ENCODE data around the gene ST6GAL1.
A peak's percentile ranks its signal among the peaks of the same experiment; 100 is the strongest.
"Not testable (repeated sequence)": the region's sequence is repeated elsewhere in the genome, so short reads cannot be mapped to it uniquely, and the experiment has no call there.

Gene ST6GAL1

DNA sequence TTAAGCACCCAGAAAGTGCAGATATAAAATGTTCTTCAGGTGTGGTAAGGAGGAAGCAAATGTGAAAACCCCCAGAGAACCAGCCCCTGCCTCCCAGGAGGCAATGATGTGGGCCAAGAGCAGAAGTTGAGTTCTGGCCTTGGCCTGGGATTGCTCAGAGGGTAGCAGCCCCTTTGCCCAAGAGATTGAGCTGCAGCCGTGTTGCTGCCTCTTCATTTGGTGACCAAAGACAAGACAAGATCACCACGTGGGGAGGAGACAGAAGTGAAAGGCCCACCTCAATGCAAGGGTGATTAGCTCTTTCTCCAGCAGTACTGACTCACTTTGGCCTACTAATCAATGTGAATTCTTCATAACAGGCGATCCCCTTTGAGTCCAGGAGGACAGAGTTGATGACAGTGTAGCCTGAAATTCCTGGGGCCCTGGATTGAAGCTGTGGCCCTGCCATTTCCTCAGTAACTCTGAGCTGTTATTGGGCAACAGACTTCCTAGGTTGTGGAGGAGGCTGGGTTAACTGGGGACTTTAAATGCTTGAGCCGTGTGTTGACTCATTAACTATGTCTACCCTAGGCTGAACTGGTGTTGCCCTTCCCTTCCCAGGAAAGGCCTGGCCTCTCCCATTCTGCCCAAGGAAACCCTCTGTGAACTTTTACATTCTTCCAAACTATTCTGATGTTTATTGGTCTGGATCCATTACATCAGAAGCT, 86.5 kb downstream of the ST6GAL1 start:
- H3K27me3 Mint-ChIP-seq, result no peaks in the 10 kb centered on the region
- peaks cover 8% of the 10 kb centered on the region for H3K36me3 Mint-ChIP-seq (ENCODE audit: low read depth)
- DNase-seq (no peak), ATAC-seq (peak; percentile 22)
- peak overlapping the region; percentile 71 for H3K27ac Mint-ChIP-seq
- no peaks in the 10 kb centered on the region for H3K9me3 Mint-ChIP-seq
- H3K4me1 Mint-ChIP-seq, result peaks cover 83% of the 10 kb centered on the region
- H3K4me3 Mint-ChIP-seq, result no peak overlapping the region

- Mint-ChIP-seq H3K27ac (peak overlapping the region; percentile 41), H3K9me3 (no peaks in the 10 kb centered on the region), H3K36me3 (ENCODE audit: low read depth) (peaks cover 15% of the 10 kb centered on the region), H3K4me3 (no peak overlapping the region), H3K4me1 (peaks cover 83% of the 10 kb centered on the region), H3K27me3 (no peaks in the 10 kb centered on the region)
- DNase-seq (no peak), ATAC-seq (no peak)
These were observed 87.3 kb downstream of the ST6GAL1 start for GRCh38 chr3:187017511-187018230.

DNA sequence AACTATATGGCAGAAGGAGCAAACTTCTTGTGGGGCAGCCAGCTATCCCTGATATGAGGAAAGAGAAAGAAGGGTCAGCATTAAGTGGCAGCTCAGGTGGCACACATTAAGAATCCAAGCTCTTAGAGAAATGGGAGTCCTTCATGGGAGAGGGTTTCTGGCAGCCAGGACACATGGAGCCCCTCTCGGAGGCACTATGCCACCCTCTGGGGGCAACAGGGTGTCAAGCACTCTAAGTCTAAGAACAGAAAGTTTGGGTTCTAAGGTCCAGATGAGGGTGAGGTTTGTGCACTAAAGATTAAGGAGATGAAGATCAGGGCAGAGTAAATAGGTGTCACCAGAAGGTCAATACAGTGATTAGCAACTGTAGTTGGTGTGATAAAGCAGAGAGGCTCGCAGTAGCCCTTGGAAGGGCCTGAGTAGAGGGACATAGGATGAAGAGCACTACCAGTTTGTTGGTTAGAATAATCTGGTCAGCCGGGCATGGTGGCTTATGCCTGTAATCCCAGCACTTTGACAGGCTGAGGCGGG, 89.3 kb downstream of the ST6GAL1 start:
- DNase-seq (no peak), ATAC-seq (no peak)
- no peaks in the 10 kb centered on the region for H3K9me3 Mint-ChIP-seq
- peak overlapping the region; percentile 31 for H3K27ac Mint-ChIP-seq
- no peaks in the 10 kb centered on the region for H3K27me3 Mint-ChIP-seq
- no peak overlapping the region for H3K4me3 Mint-ChIP-seq
- H3K36me3 Mint-ChIP-seq (ENCODE audit: low read depth), result peaks cover 22% of the 10 kb centered on the region
- H3K4me1 Mint-ChIP-seq, result peaks cover 77% of the 10 kb centered on the region

DNA sequence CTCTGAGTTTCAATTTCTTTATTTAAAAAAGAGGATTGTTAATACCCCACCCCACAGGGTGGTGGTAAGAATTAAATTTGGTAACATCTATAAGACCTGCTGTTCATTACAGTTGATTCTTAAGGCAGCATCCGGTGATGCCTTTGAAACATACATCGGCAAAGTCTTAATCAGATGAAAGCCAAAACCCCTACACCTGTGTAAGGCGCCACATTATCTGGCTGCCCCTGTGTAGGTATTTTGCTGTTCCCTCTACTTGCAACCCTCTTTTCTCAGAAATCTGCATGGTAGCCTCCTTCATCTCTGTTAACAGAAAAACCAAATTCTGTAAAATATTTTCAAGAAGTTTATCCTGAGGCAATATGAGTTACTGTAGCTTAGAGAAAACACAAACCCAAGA, 90.0 kb downstream of the ST6GAL1 start:
- DNase-seq (no peak), ATAC-seq (no peak)
- H3K27ac Mint-ChIP-seq, result peak overlapping the region; percentile 63
- peaks cover 20% of the 10 kb centered on the region for H3K36me3 Mint-ChIP-seq (ENCODE audit: low read depth)
- H3K27me3 Mint-ChIP-seq, result no peaks in the 10 kb centered on the region
- peaks cover 77% of the 10 kb centered on the region for H3K4me1 Mint-ChIP-seq
- no peaks in the 10 kb centered on the region for H3K9me3 Mint-ChIP-seq
- H3K4me3 Mint-ChIP-seq, result no peak overlapping the region

DNA sequence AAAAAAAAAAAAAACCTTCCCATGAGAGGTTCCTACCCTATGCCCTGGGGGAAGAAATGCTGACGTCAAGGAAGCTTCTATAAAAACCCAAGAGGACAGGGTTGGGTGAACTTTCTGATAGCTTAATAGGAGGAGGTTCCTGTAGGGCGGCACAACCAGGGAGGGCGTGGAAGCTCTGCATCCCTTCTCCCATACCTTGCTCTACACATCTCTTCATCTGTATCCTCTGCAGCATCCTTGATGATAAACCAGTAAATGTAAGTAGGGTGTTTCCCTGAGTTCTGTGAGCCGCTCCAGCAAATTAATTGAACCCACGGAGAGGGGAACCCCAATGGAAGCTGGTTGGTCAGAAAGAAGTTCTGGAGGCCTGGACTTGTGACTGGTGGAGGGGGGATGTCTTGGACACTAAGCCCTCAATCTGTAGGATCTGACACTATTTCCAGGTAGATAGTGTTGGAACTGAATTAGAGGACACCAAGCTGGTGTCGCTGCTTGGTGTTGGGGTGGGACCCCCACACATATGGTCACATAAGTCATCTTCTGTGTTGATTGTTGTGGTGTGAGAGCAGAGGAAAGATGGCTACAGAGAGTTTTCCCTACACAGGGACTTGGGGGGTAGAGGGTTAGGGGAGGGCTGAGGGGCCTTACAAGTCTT, 91.5 kb downstream of the ST6GAL1 start:
- Mint-ChIP-seq H3K27ac (peak overlapping the region; percentile 63), H3K4me3 (peak overlapping the region; percentile 70), H3K9me3 (no peaks in the 10 kb centered on the region), H3K36me3 (ENCODE audit: low read depth) (peaks cover 17% of the 10 kb centered on the region), H3K27me3 (no peaks in the 10 kb centered on the region), H3K4me1 (peaks cover 76% of the 10 kb centered on the region)
- ATAC-seq (no peak), DNase-seq (no peak)

GRCh38 chr3:187022403-187023029, 92.2 kb downstream of the ST6GAL1 start:
- Mint-ChIP-seq H3K27me3 (no peaks in the 10 kb centered on the region), H3K36me3 (ENCODE audit: low read depth) (peaks cover 18% of the 10 kb centered on the region), H3K4me1 (peaks cover 76% of the 10 kb centered on the region), H3K27ac (peak overlapping the region; percentile 63), H3K4me3 (peak overlapping the region; percentile 70), H3K9me3 (no peaks in the 10 kb centered on the region)
- no peak for DNase-seq
- no peak for ATAC-seq

DNA sequence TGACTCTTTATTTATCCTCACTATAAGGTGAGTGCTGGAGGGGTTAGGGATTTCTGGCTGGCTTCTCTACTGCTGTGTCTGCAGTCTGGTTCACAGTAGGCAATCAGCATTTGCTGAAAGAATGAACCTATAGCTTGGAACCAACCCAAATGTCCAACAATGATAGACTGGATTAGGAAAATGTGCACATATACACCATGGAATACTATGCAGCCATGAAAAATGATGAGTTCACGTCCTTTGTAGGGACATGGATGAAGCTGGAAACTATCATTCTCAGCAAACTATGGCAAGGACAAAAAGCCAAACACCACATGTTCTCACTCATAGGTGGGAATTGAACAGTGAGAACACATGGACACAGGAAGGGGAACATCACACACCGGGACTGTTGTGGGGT, 93.0 kb downstream of the ST6GAL1 start:
- H3K27me3 Mint-ChIP-seq, H3K9me3 Mint-ChIP-seq, DNase-seq, ATAC-seq: not testable (repeated sequence)
- peaks cover 78% of the 10 kb centered on the region for H3K4me1 Mint-ChIP-seq
- peaks cover 24% of the 10 kb centered on the region for H3K36me3 Mint-ChIP-seq (ENCODE audit: low read depth)
- H3K27ac Mint-ChIP-seq, result peak overlapping the region; percentile 63
- peak overlapping the region; percentile 22 for H3K4me3 Mint-ChIP-seq

DNA sequence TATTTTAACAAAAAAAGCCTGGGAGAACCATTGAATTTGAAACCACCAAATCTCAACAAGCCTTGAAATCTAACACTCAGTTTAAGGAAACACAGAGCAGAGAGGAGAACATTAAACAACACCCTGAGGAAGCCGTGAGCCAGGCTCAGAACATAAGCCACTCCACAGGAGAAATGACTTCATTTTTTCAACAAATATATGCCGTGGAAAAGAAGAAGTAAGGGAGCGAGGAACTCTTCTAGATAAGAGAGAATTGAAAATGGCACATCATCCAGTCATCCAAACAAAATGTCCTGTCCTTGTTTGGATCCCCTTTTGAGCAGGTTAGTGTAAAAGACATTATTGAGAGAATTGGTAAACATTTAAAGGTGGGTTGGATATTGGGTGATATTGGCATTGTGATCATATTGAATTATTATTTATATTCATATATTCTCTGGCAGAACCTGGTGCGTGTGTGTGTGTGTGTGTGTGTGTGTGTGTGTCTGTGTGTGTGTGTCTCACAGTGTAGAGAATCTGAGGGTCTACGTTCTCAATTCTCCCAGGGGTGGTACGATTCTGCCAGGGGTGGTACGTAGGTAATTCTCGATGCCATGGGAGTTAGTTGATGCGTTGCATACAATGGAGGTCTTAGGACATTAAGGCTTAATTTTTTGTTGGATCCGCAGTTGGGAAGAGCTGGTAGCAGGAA, 94.4 kb downstream of the ST6GAL1 start:
- peak overlapping the region; percentile 87 for H3K4me3 Mint-ChIP-seq
- no peaks in the 10 kb centered on the region for H3K9me3 Mint-ChIP-seq
- H3K27me3 Mint-ChIP-seq, result no peaks in the 10 kb centered on the region
- H3K4me1 Mint-ChIP-seq, result peaks cover 80% of the 10 kb centered on the region
- H3K36me3 Mint-ChIP-seq (ENCODE audit: low read depth), result peaks cover 35% of the 10 kb centered on the region
- ATAC-seq (no peak), DNase-seq (no peak)
- H3K27ac Mint-ChIP-seq, result peak overlapping the region; percentile 98

- Mint-ChIP-seq H3K36me3 (ENCODE audit: low read depth) (peaks cover 40% of the 10 kb centered on the region), H3K4me3 (peak overlapping the region; percentile 87), H3K4me1 (peaks cover 80% of the 10 kb centered on the region), H3K9me3 (no peaks in the 10 kb centered on the region), H3K27me3 (no peaks in the 10 kb centered on the region), H3K27ac (peak overlapping the region; percentile 98)
- DNase-seq (peak; percentile 61), ATAC-seq (peak; percentile 91)
These were observed 94.9 kb downstream of the ST6GAL1 start for GRCh38 chr3:187025254-187025655.

DNA sequence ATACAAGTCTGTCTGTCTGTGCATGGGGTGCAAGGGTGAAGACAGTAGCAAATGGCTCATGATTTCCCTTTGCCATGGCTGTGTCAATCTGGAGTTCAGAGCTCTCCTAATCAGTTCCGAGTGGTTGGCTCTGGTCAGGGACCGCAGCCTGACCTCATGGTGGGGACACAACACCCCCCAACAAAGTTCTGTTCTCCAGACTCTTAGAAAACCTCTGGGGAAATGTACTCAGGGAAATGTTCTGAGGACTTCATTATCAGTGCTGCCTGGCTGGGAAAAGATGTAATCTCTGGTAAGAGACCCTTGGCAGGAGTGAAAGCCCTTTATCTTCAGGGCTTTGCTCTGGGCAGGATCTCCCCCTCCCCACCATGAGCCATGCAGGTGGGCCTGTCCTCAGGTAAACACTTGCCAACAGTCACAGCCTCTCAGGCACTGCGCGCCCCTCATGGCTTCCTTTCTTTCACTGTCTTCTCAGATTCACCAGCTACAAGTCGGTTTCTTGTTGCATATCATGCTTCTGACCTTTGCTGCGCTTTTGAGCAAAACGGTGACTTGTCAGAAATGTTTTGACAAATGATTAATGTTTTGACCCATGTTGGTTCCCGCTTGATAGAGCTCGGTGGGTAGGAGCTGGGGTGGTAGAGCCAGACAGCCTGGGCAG, 95.5 kb downstream of the ST6GAL1 start:
- H3K27me3 Mint-ChIP-seq, result no peaks in the 10 kb centered on the region
- H3K36me3 Mint-ChIP-seq (ENCODE audit: low read depth), result peaks cover 41% of the 10 kb centered on the region
- peak; percentile 50 for ATAC-seq
- H3K27ac Mint-ChIP-seq, result peak overlapping the region; percentile 98
- peak; percentile 58 for DNase-seq
- H3K9me3 Mint-ChIP-seq, result no peaks in the 10 kb centered on the region
- H3K4me1 Mint-ChIP-seq, result peaks cover 79% of the 10 kb centered on the region
- peak overlapping the region; percentile 87 for H3K4me3 Mint-ChIP-seq

DNA sequence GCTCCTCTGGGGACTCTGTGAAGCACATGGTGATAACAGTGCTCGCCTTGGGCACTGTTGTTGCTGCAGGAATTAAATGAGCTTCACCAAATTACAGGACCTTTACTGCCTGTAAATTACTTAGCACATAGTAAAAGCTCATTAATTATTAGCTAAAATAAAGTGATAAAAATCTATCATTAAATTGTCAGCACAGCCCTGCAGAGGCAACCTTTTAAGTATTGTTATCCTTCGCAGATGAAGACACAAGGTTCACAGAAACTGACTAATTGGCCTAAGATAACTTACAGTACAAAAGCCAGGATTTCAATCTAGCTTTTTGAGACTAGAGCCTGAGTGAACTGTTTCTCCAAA, 96.0 kb downstream of the ST6GAL1 start:
- Mint-ChIP-seq H3K27ac (peak overlapping the region; percentile 98), H3K27me3 (no peaks in the 10 kb centered on the region), H3K36me3 (ENCODE audit: low read depth) (peaks cover 46% of the 10 kb centered on the region), H3K4me1 (peaks cover 83% of the 10 kb centered on the region), H3K4me3 (peak overlapping the region; percentile 87), H3K9me3 (no peaks in the 10 kb centered on the region)
- DNase-seq (no peak), ATAC-seq (no peak)

DNA sequence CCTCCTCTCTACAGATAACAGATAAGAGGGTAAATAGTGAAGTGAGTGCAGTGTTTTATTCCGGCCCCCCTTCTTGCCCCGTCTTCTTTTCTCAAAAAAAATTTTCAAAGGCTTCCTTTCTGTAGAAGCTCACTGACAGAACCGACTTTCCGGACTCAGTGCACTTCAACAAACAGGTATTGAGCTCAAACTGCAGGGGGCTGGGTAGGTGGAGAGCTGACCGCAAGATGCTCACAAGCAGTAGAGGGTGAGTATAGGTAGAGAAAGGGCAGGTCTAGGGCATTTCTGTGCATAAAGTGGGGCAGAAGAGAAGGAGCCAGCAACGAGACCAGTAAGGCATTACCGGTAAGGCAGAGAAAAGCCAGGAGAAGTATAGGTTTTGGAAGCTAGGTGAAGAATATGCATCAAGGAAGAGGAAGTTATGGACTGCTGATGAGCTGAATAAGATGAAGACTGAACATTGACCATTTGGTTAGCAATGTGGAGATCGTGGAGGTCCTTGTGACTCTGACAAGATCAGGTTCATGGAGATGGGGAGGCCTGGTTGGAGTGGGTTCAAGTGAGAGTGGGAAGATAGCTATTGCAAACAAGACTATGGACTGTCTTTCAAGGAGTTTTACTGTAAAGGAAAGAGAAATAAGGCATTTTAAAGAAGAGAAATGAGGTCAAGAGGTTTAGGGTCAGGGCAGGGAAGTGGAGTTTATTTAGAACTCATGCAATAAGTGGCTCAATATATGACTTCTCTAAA, 97.4 kb downstream of the ST6GAL1 start:
- Mint-ChIP-seq H3K9me3 (peaks cover 7% of the 10 kb centered on the region), H3K27me3 (no peaks in the 10 kb centered on the region), H3K27ac (peak overlapping the region; percentile 79), H3K36me3 (ENCODE audit: low read depth) (peaks cover 53% of the 10 kb centered on the region), H3K4me1 (peaks cover 86% of the 10 kb centered on the region), H3K4me3 (peak overlapping the region; percentile 87)
- DNase-seq (peak; percentile 37), ATAC-seq (peak; percentile 27)

- Mint-ChIP-seq H3K4me3 (peak overlapping the region; percentile 44), H3K27me3 (no peaks in the 10 kb centered on the region), H3K4me1 (peaks cover 71% of the 10 kb centered on the region), H3K27ac (peak overlapping the region; percentile 64), H3K36me3 (ENCODE audit: low read depth) (peaks cover 75% of the 10 kb centered on the region), H3K9me3 (peaks cover 24% of the 10 kb centered on the region)
- no peak for DNase-seq
- ATAC-seq, result no peak
These were observed 101.6 kb downstream of the ST6GAL1 start for GRCh38 chr3:187031934-187032333.
